Neutrophil (primary cell): ENCODE results near the gene ZNF701.
"Not testable (repeated sequence)": the region's sequence is repeated elsewhere in the genome, so short reads cannot be mapped to it uniquely, and the experiment has no call there.

Source experiments
- H3K27ac ChIP-seq: fragments of 200-600 bp; sonication (generic); 2 replicates; pipeline ENCODE4 v1.5.1; 2016; ENCODE audit warnings: mild to moderate bottlenecking, moderate library complexity
- H3K27me3 ChIP-seq: fragments of 200-600 bp; sonication (generic); 2 replicates; pipeline ENCODE4 v1.6.0; 2016; ENCODE audit warnings: mild to moderate bottlenecking
- H3K36me3 ChIP-seq: fragments of 200-600 bp; sonication (generic); 2 replicates; pipeline ENCODE4 v1.5.1; 2017
- H3K4me1 ChIP-seq, 2 experiments: fragments of 200-600 bp in 1 of 2; sonication (generic) in 1 of 2; 1 replicate in 1 of 2; 2 replicates in 1 of 2; pipeline versions ENCODE4 v1.5.1 to v1.6.1; 2013 to 2016; ENCODE audit warnings: low read depth in 1 of 2, low read length in 1 of 2, mild to moderate bottlenecking in 1 of 2, moderate library complexity in 1 of 2; ENCODE audit not compliant: control insufficient read depth in 1 of 2, insufficient read depth in 1 of 2
- H3K4me3 ChIP-seq, 2 experiments: fragments of 200-600 bp in 1 of 2; sonication (generic) in 1 of 2; 1 replicate in 1 of 2; 2 replicates in 1 of 2; pipeline ENCODE4 v1.5.1; 2013 to 2016; ENCODE audit warnings: low read depth in 1 of 2, low read length in 1 of 2, mild to moderate bottlenecking in 1 of 2, moderate library complexity in 1 of 2
- H3K9me3 ChIP-seq: fragments of 200-600 bp; sonication (generic); 2 replicates; pipeline ENCODE4 v1.5.1; 2016
- CTCF ChIP-seq: fragments of 200-600 bp; sonication (generic); IDR thresholded peaks from 2 replicates; pipeline ENCODE4 v1.5.1; 2016; ENCODE audit warnings: antibody characterized with exemption

The ZNF701 gene

DNA sequence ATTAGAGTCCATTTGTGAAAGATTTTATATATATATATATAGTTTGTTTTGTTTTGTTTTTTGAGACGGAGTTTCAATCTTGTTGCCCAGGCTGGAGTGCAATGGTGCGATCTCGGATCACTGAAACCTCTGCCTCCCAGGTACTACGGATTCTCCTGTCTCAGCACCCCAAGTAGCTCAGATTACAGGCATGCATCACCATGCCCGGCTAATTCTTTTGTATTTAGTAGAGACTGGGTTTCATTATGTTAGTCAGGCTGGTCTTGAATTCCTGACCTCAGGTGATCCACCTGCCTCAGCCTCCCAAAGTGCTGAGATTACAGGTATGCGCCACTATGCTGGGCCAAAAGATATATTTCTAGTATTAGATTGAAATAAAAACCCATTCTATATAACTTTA is 4.0 kb upstream of the ZNF701 start:
- no peak for TF ChIP-seq CTCF
- Histone ChIP-seq H3K9me3 (peaks cover 27% of the 10 kb centered on the region), H3K4me3 (no peak overlapping the region), H3K27ac (no peak overlapping the region), H3K36me3 (no peaks in the 10 kb centered on the region), H3K27me3 (no peaks in the 10 kb centered on the region), H3K4me1 (peaks cover 11 to 12% of the 10 kb centered on the region in 2 experiments)

- Histone ChIP-seq H3K4me3 (no peak overlapping the region), H3K9me3 (peaks cover 27% of the 10 kb centered on the region), H3K27me3 (no peaks in the 10 kb centered on the region), H3K36me3 (no peaks in the 10 kb centered on the region), H3K4me1 (peaks cover 11 to 13% of the 10 kb centered on the region in 2 experiments), H3K27ac (no peak overlapping the region)
- no peak for TF ChIP-seq CTCF
These were observed 3.5 kb upstream of the ZNF701 start for GRCh38 chr19:52566588-52566987.

DNA sequence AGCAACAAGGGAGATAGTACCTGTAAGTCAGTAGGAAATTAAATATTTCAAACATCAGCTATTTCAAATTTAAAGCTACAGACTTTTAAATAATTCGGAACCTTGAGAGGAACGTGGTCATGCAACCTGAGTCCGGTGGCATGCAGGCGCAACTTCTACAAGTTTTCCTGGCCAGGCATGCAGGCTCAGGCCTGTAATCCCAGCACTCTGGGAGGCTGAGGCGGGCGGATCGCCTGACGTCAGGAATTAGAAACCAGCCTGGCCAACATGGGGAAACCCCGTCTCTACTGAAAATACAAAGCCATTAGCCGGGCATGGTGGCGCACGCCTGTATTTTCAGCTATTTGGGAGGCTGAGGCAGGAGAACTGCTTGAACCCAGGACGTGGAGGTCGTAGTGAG is 2.2 kb upstream of the ZNF701 start:
- Histone ChIP-seq H3K4me3 (no peak overlapping the region), H3K36me3 (peaks cover 11% of the 10 kb centered on the region), H3K27ac (no peak overlapping the region), H3K27me3 (no peaks in the 10 kb centered on the region), H3K9me3 (peaks cover 19% of the 10 kb centered on the region), H3K4me1 (peaks cover 11 to 13% of the 10 kb centered on the region in 2 experiments)
- no peak for TF ChIP-seq CTCF

DNA sequence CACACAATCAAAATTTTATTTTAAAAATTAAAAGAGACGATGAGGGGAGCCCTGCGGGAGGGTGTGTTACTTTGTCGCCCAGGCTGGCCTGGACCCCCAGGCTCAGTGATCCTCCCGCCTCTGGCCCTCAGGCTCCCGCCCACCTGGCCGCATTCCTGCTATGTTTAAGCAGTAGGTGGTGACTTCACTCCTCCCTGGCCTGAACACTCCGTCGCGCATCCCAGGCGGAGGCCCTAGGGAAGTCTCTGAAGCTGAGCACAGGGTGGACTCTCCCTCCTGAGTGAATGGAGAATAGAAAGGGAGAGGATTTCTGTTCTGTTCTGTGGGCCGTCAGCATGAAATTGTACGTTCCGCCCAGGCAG is 468 bp upstream of the ZNF701 start:
- H3K27me3 ChIP-seq, H3K9me3 ChIP-seq: not testable (repeated sequence)
- peak overlapping the region; percentile 90 to 92 for H3K4me3 ChIP-seq
- peaks cover 11 to 13% of the 10 kb centered on the region in 2 experiments for H3K4me1 ChIP-seq
- peaks cover 28% of the 10 kb centered on the region for H3K36me3 ChIP-seq
- H3K27ac ChIP-seq = peak overlapping the region; percentile 92

- H3K27ac ChIP-seq = no peak overlapping the region
- no peak for TF ChIP-seq CTCF
- no peaks in the 10 kb centered on the region for H3K27me3 ChIP-seq
- peaks cover 49% of the 10 kb centered on the region for H3K36me3 ChIP-seq
- H3K4me3 ChIP-seq = no peak overlapping the region
- no peaks in the 10 kb centered on the region for H3K4me1 ChIP-seq
- H3K9me3 ChIP-seq = peaks cover 32% of the 10 kb centered on the region
These were observed 14.8 kb downstream of the ZNF701 start for GRCh38 chr19:52584736-52585440.

- H3K4me3 ChIP-seq = no peak overlapping the region
- no peak overlapping the region for H3K27ac ChIP-seq
- TF ChIP-seq CTCF = no peak
- no peaks in the 10 kb centered on the region for H3K4me1 ChIP-seq
- H3K9me3 ChIP-seq = peaks cover 32% of the 10 kb centered on the region
- peaks cover 48% of the 10 kb centered on the region for H3K36me3 ChIP-seq
- no peaks in the 10 kb centered on the region for H3K27me3 ChIP-seq
These were observed 15.5 kb downstream of the ZNF701 start for GRCh38 chr19:52585604-52586003.
